ENCODE results near the gene SYT6.
"Not testable (repeated sequence)": the region's sequence is repeated elsewhere in the genome, so short reads cannot be mapped to it uniquely, and the experiment has no call there.

Gene SYT6

DNA sequence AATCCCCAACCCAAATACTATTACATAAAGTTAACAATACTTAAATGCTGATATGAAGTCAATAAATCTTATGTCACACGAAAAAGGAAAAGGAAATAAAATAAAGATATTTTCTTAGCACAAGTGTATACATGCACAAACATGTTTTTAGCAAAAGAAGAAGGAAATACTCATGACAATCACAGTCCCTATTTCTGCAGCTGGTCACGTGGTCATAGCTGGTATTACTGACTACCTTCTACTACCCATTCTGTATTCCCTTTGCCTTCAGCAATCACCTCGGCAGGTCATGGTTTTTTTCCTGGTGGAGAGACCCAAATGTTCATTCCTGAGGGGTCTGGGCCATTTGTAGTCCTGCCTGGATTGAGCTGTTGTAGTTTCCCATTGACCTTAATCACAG is 88.0 kb downstream of the SYT6 start:
- DNase-seq = peak in 2 of 3 donors; percentile 29 to 30

- DNase-seq = no peak
Observed at GRCh38 chr1:114063544-114063943, 90.1 kb downstream of the SYT6 start.

GRCh38 chr1:114062477-114063099 is 91.1 kb downstream of the SYT6 start:
- DNase-seq = peak in 1 of 3 donors; percentile 22

DNA sequence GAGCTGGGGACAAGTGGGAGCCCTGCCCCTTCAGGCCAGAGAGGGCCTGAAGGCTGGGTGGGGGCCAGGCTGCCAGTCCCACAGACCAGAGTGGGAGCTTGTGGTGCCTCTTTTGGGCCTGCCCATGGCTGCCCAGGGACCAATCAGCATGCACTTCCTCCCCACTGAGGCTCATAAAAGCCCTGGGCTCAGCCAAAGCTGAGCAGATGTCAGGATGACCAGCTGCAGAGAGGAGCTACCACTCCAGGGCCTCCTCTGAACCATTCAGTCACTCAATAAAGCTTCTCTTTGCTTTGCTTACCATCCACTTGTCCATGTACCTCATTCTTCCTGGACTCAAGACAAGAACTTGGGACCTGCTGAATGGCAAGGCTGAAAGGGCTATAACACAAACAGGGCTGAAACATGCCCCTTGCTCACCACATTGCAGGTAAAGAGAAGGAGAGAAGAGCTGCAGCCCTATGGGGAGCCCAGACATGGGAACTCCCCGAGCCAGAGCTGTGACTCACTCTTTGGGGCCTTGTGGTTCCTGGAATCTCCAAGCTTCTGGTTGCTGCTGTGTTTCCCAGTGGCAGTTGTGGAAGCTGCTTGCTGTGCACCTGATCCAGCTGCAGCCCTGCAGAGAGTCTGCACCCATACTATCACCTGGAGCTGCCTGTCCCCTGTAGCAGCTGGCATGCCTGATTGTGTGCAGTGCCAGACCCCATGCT is 92.4 kb downstream of the SYT6 start:
- DNase-seq = peak; percentile 64 to 73 (median 66)

- not testable (repeated sequence) for DNase-seq
Observed at GRCh38 chr1:114058236-114058635, 95.4 kb downstream of the SYT6 start.

GRCh38 chr1:114054148-114054547 is 99.5 kb downstream of the SYT6 start:
- DNase-seq = no peak

GRCh38 chr1:114048232-114048631 is 105.4 kb downstream of the SYT6 start:
- DNase-seq = no peak

GRCh38 chr1:114043548-114043947 is 110.1 kb downstream of the SYT6 start:
- DNase-seq = no peak

DNA sequence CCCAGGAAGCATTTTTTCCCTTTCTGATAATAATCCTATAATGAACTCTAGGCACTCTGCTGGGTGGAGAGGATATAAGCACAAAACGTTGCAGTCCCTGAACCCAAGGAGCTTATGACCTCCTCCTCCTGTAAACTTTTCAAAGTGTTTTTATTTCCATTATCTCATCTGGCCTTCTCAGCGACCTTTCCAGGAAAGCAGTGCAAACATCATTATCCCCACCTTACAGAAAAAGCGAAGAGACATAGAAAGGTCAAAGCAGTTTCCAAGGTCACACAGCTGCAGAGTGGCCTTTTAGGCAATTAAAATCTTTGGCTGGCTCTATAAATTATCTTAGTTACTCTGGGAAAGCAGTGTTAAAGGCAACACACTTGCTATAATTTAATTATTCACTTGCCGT is 110.6 kb downstream of the SYT6 start:
- no peak for DNase-seq

DNA sequence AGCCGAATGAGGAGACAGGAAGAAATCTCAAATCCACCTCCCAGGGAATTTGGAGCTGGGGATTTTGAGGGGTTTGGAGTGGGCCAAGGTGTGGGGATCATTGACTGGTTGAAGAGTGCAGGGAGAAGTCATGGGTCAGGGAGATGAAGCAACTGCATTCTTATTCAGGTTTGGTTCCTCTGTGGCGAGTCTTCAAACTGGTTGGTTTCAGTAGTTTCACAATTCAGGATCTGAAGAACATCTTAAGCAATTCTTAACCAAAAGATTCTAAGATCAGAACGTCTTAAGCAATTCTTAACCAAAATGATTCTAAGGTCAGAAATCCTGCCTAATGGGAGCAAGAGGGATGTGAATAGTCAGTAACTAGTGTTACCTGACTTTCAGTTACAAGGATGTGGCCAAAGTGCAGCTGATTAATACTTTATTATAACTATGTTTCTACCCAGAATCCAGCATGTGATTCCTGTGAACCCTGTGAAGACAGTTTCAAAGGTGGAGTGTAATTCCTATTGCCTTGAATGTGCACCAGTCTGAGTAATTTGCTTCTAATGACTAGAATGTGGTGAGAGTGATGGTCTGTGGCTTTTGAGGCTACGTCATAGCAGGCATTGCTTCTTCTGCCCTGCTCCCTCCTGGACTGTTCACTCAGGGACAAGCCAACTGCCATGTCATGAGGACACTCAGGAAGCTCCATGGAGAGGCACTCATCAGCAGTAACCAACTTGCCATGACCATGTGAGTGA is 113.2 kb downstream of the SYT6 start:
- peak; percentile 58 to 81 (median 73) for DNase-seq

Data from suppressor macrophage treated with lipopolysaccharide for 1 hour (primary cell).